Smooth muscle cell (in vitro differentiated cells): ENCODE results near the gene RNASEL. TPM values are rescaled to one million over a fixed set of nuclear protein-coding genes. Genes with fewer than 3 reads are reported as not detected.

Experiments used
- DNase-seq: peaks from one replicate; lab custom pipeline; 2025; ENCODE audit not compliant: unreplicated experiment; lab: John Stamatoyannopoulos, UW
- H2AFZ ChIP-seq: fragments of 200-600 bp; sonication (generic); 2 replicates; pipeline ENCODE4 v1.6.0; 2016; ENCODE audit warnings: antibody characterized with exemption, low read depth, mild to moderate bottlenecking
- H3F3A ChIP-seq: fragments of 200-600 bp; sonication (generic); 2 replicates; pipeline ENCODE4 v1.6.0; 2017; ENCODE audit warnings: antibody characterized with exemption, low read depth
- H3K27ac ChIP-seq: fragments of 200-600 bp; sonication (generic); 2 replicates; pipeline ENCODE4 v1.5.1; 2016; ENCODE audit warnings: low read depth, mild to moderate bottlenecking
- H3K27me3 ChIP-seq: fragments of 200-600 bp; sonication (generic); 2 replicates; pipeline ENCODE4 v1.6.1; 2016; ENCODE audit warnings: low read depth, mild to moderate bottlenecking
- H3K36me3 ChIP-seq: fragments of 200-600 bp; sonication (generic); 2 replicates; pipeline ENCODE4 v1.5.1; 2016; ENCODE audit warnings: low read depth
- H3K4me1 ChIP-seq: fragments of 200-600 bp; sonication (generic); 2 replicates; pipeline ENCODE4 v1.5.1; 2016; ENCODE audit warnings: low read depth
- H3K4me2 ChIP-seq: fragments of 200-600 bp; sonication (generic); 2 replicates; pipeline ENCODE4 v1.6.0; 2016; ENCODE audit warnings: mild to moderate bottlenecking
- H3K4me3 ChIP-seq: fragments of 200-600 bp; sonication (generic); 2 replicates; pipeline ENCODE4 v1.5.1; 2016; ENCODE audit warnings: mild to moderate bottlenecking
- H3K79me2 ChIP-seq: fragments of 200-600 bp; sonication (generic); 2 replicates; pipeline ENCODE4 v1.6.0; 2016; ENCODE audit warnings: low read depth, mild to moderate bottlenecking
- H3K9ac ChIP-seq: fragments of 200-600 bp; sonication (generic); 2 replicates; pipeline ENCODE4 v1.6.0; 2016; ENCODE audit warnings: low read depth
- H3K9me3 ChIP-seq: fragments of 200-600 bp; sonication (generic); replicated peaks from 2 replicates; pipeline ENCODE4 v1.5.1; 2016; ENCODE audit warnings: low read depth
- H4K20me1 ChIP-seq: fragments of 200-600 bp; sonication (generic); 2 replicates; pipeline ENCODE4 v1.6.0; 2016; ENCODE audit warnings: low read depth
- WGBS: methylation state at CpG from one replicate; pipeline ENCODE4 v1.1.7; 2016; ENCODE audit warnings: low lambda C conversion rate; 5-methylcytosine and 5-hydroxymethylcytosine counted together
- polyA plus RNA-seq: library from polyadenylated mRNA; unstranded; fragments of >200 nt; fragmentation: Nextera tagmentation; extraction: Ambion mirVana; gene quantifications from 2 replicates; pipeline ENCODE4 v1.2.1, GENCODE V29; 2016
- total RNA-seq: library from RNA; depleted of rRNA; stranded (reverse); fragments of >200 nt; gene quantifications from 2 replicates; pipeline ENCODE4 v1.2.3, GENCODE V29; 2014
- TF ChIP-seq, protein P1 (sequence below): fragments of 200-600 bp; sonication (generic); IDR thresholded peaks from 2 replicates; pipeline ENCODE4 v1.5.1; 2017; ENCODE audit warnings: borderline replicate concordance, mild to moderate bottlenecking, antibody characterized with exemption; ENCODE audit not compliant: insufficient read depth, poor library complexity, severe bottlenecking

RNASEL gene
- total and polyA plus RNA-seq, 2 experiments from 2014 or later = 4.5 to 4.7 TPM

DNA sequence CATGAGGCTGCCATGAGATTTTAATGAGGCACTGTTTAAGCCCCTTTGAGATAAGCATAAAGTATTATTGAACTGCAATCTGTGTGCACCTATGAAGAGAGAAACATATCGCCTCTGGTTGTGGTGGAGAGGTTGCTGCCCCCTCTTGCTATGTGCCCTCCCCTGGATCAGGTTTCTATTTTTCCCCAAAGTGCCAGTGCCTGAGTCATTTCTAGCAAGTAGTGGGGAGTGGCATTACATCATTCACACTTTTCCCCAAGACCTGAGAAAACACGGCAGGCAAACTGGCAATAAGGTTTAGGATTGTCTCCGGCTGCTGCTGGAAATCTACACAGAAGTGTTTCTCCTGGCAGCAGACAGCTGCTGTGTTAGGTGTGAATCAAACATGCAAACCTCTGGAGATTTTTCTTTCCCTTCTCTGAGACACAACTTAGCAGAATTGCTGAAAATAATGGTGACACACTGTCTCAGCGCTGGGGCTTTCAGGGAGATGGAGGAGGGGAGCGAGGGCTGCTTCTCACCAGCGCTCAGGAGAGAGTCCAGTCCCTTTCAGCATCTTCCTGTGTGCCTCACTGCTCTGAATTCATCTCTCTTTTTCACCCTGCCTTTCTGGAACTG, 28.8 kb upstream of the RNASEL start:
- Histone ChIP-seq H2AFZ (peak overlapping the region; percentile 59), H3K4me2 (peak overlapping the region; percentile 69), H3K4me3 (no peak overlapping the region)

DNA sequence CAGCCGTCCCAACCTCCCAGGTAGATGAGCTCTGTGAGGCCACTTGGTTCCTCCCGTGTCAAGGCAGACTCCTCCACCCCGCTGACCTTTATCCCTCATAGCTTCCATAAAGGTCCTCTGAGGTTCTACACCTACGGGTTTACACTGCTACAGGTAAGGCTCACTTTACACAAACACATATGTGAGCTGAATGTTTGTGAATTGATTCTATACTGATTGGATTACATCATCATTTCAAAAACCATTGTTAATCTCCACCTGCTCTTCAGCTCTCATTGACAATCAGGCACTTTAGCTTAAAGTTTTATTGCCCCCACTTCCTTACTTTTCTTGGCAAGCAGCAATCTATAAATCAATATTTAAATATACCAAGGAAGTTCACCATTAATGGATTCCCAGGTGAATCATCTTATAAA, 28.0 kb upstream of the RNASEL start:
- Histone ChIP-seq H3K36me3 (no peaks in the 10 kb centered on the region), H3K4me1 (peaks cover 25% of the 10 kb centered on the region), H3K4me2 (peak overlapping the region; percentile 69), H3F3A (peaks cover 31% of the 10 kb centered on the region), H2AFZ (no peak overlapping the region), H3K27ac (peak overlapping the region; percentile 68), H3K27me3 (no peaks in the 10 kb centered on the region), H3K9ac (no peak overlapping the region), H3K4me3 (no peak overlapping the region), H4K20me1 (no peaks in the 10 kb centered on the region), H3K9me3 (no peaks in the 10 kb centered on the region), H3K79me2 (no peaks in the 10 kb centered on the region)
- WGBS = 61% methylated on average over 4 of the region's 4 CpGs
- TF ChIP-seq, protein P1, sequence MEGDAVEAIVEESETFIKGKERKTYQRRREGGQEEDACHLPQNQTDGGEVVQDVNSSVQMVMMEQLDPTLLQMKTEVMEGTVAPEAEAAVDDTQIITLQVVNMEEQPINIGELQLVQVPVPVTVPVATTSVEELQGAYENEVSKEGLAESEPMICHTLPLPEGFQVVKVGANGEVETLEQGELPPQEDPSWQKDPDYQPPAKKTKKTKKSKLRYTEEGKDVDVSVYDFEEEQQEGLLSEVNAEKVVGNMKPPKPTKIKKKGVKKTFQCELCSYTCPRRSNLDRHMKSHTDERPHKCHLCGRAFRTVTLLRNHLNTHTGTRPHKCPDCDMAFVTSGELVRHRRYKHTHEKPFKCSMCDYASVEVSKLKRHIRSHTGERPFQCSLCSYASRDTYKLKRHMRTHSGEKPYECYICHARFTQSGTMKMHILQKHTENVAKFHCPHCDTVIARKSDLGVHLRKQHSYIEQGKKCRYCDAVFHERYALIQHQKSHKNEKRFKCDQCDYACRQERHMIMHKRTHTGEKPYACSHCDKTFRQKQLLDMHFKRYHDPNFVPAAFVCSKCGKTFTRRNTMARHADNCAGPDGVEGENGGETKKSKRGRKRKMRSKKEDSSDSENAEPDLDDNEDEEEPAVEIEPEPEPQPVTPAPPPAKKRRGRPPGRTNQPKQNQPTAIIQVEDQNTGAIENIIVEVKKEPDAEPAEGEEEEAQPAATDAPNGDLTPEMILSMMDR = no peak
- no peak for DNase-seq

More for the DNA sequence above, 28.8 kb upstream of the RNASEL start:
- Histone ChIP-seq H3K36me3 (no peaks in the 10 kb centered on the region), H3K79me2 (no peaks in the 10 kb centered on the region), H3K9me3 (no peaks in the 10 kb centered on the region), H3K4me1 (peaks cover 25% of the 10 kb centered on the region), H3K27me3 (no peaks in the 10 kb centered on the region), H3K27ac (peak overlapping the region; percentile 68), H3F3A (peaks cover 31% of the 10 kb centered on the region), H3K9ac (peak overlapping the region; percentile 26), H4K20me1 (no peaks in the 10 kb centered on the region)
- TF ChIP-seq, protein P1 = no peak
- WGBS = 23% methylated on average over 6 of the region's 6 CpGs
- no peak for DNase-seq

DNA sequence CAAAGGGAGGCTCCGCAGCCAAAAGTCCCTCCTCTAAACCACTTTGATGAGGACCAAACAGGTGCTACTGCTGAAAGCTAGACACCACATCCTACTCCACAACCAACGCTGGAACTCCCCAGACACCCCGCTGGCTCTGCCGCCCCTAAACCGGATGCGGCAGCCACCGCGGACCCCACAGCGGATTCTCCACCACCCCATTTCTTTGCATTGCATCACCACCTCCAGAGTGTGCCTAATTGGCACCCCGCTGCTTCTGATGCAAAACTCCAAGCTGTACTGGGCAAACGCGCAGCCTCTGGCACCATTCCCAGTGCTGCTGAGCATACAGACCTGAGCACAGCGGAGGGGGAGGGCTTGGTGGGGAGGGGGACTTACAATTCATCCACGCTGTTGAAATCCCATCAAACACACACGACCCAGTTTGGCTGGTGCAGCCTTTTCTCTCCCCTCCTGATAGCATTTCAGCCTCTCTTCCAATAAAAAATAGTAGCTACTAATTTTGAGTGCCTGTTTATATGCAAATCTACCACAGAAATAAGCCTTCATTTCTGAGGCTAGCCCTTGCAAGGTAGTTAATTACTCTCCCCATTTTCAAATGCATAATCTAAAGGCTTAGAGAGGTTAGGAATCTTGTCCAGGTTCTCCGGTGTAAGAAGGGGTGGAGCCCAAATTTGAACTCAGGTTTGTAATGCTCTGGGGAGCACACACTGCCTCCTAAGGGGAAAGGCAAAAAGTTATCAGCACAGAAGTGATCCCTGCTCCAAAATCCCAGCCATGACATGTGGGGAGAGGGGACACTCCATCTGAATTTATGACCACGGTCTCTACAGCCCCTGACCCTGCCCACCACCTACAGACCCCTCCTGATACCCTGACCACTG, 27.3 kb upstream of the RNASEL start:
- DNase-seq = no peak
- WGBS = 7% methylated on average over 17 of the region's 17 CpGs
- Histone ChIP-seq H3K4me1 (peaks cover 30% of the 10 kb centered on the region), H2AFZ (no peak overlapping the region), H4K20me1 (no peaks in the 10 kb centered on the region), H3K9me3 (no peaks in the 10 kb centered on the region), H3K79me2 (no peaks in the 10 kb centered on the region), H3K36me3 (no peaks in the 10 kb centered on the region), H3K4me2 (peak overlapping the region; percentile 86), H3K27me3 (no peaks in the 10 kb centered on the region), H3K27ac (peak overlapping the region; percentile 93), H3K4me3 (no peak overlapping the region), H3F3A (peaks cover 31% of the 10 kb centered on the region), H3K9ac (no peak overlapping the region)
- TF ChIP-seq, protein P1 = no peak
